Natural killer cell (primary cell): ENCODE measurements around the gene SETD7. TPM values are rescaled to one million over a fixed set of nuclear protein-coding genes. Genes with fewer than 3 reads are reported as not detected.

Experiments used
- ATAC-seq, 3 donors: fragments of 150-1000 bp in 2 of 3; fragments of 200-7000 bp in 1 of 3; cut with Tn5 transposase; 1 replicate in 1 of 3; 2 replicates in 2 of 3; pipeline ENCODE4 v1.10.0; 2021; ENCODE audit warnings: mild to moderate bottlenecking in 2 of 3, moderate library complexity in 2 of 3
- DNase-seq, 2 donors: peaks; one replicate each; pipeline versions ENCODE4 v3.0.0 to v3.0.0-alpha.2; 2013 to 2021; ENCODE audit warnings: mixed read lengths in 1 of 2
- H3K27ac ChIP-seq: one replicate; pipeline ENCODE4 v1.5.1; 2013; ENCODE audit warnings: mild to moderate bottlenecking, low read length
- H3K27me3 ChIP-seq: one replicate; pipeline ENCODE4 v1.6.1; 2013; ENCODE audit warnings: low read length; ENCODE audit not compliant: control insufficient read depth, insufficient read depth
- H3K36me3 ChIP-seq: one replicate; pipeline ENCODE4 v1.6.1; 2013; ENCODE audit warnings: low read length; ENCODE audit not compliant: control insufficient read depth, insufficient read depth
- H3K4me1 ChIP-seq: one replicate; pipeline ENCODE4 v1.6.1; 2013; ENCODE audit warnings: low read length; ENCODE audit not compliant: control insufficient read depth, insufficient read depth
- H3K4me3 ChIP-seq: one replicate; pipeline ENCODE4 v1.5.1; 2013; ENCODE audit warnings: low read length
- H3K9me3 ChIP-seq: one replicate; pipeline ENCODE4 v1.6.1; 2013; ENCODE audit warnings: low read length; ENCODE audit not compliant: control insufficient read depth, insufficient read depth
- H3K27ac Mint-ChIP-seq, 2 donors: one replicate each; pipeline ENCODE4 v1.8.0; 2022; ENCODE audit warnings: mild to moderate bottlenecking in 2 of 2, mixed read lengths in 2 of 2, moderate library complexity in 1 of 2
- H3K27me3 Mint-ChIP-seq, 2 donors: one replicate each; pipeline ENCODE4 v1.8.0; 2022; ENCODE audit warnings: low read depth in 2 of 2, mixed read lengths in 2 of 2
- H3K36me3 Mint-ChIP-seq: one replicate; pipeline ENCODE4 v1.8.0; 2022; ENCODE audit warnings: mixed read lengths
- H3K4me1 Mint-ChIP-seq, 2 donors: one replicate each; pipeline ENCODE4 v1.8.0; 2022; ENCODE audit warnings: mixed read lengths in 2 of 2
- H3K4me3 Mint-ChIP-seq: one replicate; pipeline ENCODE4 v1.8.0; 2022; ENCODE audit warnings: mild to moderate bottlenecking, moderate library complexity, mixed read lengths
- H3K9me3 Mint-ChIP-seq, 2 donors: one replicate each; pipeline ENCODE4 v1.8.0; 2022; ENCODE audit warnings: mixed read lengths in 2 of 2
- WGBS: methylation state at CpG from one replicate; pipeline ENCODE4 v1.1.7; 2013; ENCODE audit warnings: missing lambda C conversion rate; ENCODE audit not compliant: insufficient coverage; 5-methylcytosine and 5-hydroxymethylcytosine counted together
- intact Hi-C: fragments of 100-400 bp; cut with micrococcal nuclease; formaldehyde crosslinking; loops from one replicate; pipeline ENCODE4 v1.14.2; 2022
- total RNA-seq, 4 donors: library from RNA; stranded (reverse); fragments of 120-200 nt in 1 of 4; gene quantifications; one replicate each; pipeline versions ENCODE4 v1.2.3 to v1.2.4, GENCODE V29; 2013 to 2022
- TF ChIP-seq, protein P1 (sequence below): fragments of 200-600 bp; IDR thresholded peaks from one replicate; pipeline ENCODE4 v1.8.0; 2022; ENCODE audit warnings: antibody characterized with exemption

Gene SETD7
- total RNA-seq, 3 donors from 2014 or later (not counting 1 experiment from before 2014, with no cell fraction given): 2.6 to 4.1 (median 3.3) TPM

DNA sequence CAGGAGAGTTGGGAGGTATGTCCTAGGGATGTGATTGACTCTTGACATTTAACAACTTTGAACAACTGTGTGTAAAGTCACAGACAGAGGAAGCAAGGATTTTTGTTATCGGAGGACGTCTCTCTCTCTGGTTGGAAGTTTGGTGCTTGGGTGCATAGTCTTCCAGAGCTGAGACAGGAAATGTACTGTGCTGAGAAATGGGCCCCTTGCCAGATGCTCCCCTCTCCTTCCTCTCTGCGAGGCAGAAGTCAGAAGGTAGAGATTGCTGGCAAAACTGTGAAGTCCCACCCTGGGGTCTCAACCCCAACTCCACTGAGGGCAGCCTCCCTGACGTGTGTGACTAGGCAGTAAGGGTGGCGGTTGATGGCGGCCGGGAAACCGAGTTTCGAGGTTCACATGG is 49.2 kb downstream of the SETD7 start:
- Mint-ChIP-seq H3K4me3 (no peak overlapping the region), H3K27ac (no peak overlapping the region), H3K36me3 (no peaks in the 10 kb centered on the region), H3K9me3 (no peaks in the 10 kb centered on the region), H3K4me1 (no peaks in the 10 kb centered on the region), H3K27me3 (peaks cover 8 to 14% of the 10 kb centered on the region in 2 donors)
- Histone ChIP-seq H3K27ac (no peak overlapping the region), H3K27me3 (no peaks in the 10 kb centered on the region), H3K4me1 (no peaks in the 10 kb centered on the region), H3K9me3 (no peaks in the 10 kb centered on the region), H3K4me3 (no peak overlapping the region), H3K36me3 (no peaks in the 10 kb centered on the region)
- no peak for ATAC-seq
- no peak for DNase-seq
- intact Hi-C loops: no loop called here
- 91% methylated on average over 9 of the region's 9 CpGs for WGBS
- TF ChIP-seq, protein P1, sequence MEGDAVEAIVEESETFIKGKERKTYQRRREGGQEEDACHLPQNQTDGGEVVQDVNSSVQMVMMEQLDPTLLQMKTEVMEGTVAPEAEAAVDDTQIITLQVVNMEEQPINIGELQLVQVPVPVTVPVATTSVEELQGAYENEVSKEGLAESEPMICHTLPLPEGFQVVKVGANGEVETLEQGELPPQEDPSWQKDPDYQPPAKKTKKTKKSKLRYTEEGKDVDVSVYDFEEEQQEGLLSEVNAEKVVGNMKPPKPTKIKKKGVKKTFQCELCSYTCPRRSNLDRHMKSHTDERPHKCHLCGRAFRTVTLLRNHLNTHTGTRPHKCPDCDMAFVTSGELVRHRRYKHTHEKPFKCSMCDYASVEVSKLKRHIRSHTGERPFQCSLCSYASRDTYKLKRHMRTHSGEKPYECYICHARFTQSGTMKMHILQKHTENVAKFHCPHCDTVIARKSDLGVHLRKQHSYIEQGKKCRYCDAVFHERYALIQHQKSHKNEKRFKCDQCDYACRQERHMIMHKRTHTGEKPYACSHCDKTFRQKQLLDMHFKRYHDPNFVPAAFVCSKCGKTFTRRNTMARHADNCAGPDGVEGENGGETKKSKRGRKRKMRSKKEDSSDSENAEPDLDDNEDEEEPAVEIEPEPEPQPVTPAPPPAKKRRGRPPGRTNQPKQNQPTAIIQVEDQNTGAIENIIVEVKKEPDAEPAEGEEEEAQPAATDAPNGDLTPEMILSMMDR: no peak

DNA sequence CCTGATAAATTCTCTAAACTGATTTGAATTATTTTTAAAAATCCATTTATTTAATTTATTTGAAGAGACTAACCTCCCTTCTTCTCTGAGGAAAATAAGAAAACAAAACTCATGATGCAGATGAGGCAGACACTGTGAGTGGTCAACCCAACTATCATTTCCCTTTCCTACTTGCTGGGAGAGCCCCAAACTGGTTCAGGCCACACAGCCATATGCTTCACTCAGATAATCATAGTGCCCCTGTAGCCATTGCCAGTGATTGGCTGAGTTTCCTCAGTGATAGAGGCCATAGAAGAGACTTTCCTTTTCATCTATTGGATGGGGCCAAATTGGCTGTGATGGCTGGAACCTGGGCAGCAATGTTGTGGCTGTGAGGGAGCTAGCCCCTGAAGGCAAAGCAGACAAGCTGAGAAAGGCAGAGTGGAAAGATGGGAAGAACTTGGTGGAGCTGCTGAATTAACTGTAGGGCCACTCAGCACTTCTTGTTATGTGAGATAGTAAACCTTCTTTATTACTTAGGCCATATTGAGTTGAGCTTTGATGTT is 52.3 kb downstream of the SETD7 start:
- peaks cover 0 to under 1% of the 10 kb centered on the region in 2 donors for H3K4me1 Mint-ChIP-seq
- no peak overlapping the region for H3K4me3 Mint-ChIP-seq
- no peaks in the 10 kb centered on the region for H3K9me3 ChIP-seq
- H3K9me3 Mint-ChIP-seq: no peaks in the 10 kb centered on the region
- no peak for DNase-seq
- no peak overlapping the region for H3K27ac Mint-ChIP-seq
- H3K4me3 ChIP-seq: no peak overlapping the region
- peaks cover 13 to 14% of the 10 kb centered on the region in 2 donors for H3K27me3 Mint-ChIP-seq
- TF ChIP-seq, protein P1: no peak
- no peaks in the 10 kb centered on the region for H3K36me3 ChIP-seq
- H3K36me3 Mint-ChIP-seq: no peaks in the 10 kb centered on the region
- H3K27me3 ChIP-seq: no peaks in the 10 kb centered on the region
- intact Hi-C loops: no loop called here
- no peak for ATAC-seq
- no peak overlapping the region for H3K27ac ChIP-seq
- no peaks in the 10 kb centered on the region for H3K4me1 ChIP-seq

DNA sequence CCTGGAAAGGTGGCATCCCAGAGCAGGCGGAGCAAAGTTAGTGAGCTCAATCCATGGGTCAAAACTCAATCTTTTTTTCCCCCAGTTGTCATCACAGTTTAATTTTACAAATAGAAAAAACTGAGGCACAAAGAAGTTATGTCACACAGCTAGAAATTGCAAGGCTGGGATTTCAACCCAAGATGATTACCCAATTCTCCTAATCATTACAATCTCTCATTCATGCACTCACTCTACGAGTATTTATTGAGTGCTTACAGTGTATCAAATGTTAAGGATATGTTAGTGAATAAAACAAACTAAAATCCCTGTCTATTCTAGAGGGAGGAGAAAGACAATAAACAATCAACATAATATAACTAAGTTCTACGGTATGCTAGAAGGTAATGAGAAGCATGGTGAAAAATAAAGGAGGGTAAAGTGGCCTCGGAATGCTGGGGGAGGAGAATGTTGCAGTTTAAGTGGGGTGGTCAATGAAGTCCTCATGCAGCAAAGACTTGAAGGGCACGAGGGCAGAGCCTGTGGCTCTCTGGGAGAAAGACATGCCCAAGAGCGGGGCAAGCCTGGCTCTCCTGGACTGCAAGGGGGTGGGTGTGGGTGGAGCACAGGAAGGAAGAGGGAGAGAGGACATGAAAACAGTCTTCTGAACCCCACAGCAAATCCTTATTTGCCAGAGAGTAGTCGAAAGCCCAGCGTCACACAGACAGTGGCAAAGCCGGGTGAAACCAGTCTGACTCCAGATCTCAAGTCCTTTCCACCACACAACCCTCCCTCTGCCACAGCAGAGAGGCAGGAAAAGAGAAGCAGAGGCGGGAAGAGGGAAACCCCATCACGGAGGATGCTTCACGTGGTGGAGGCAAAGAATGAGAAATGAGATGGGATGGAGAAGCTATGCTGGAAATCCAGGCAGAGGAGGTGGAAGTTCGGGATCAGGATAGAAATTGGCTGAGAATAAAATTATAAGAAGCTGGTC is 53.8 kb downstream of the SETD7 start:
- intact Hi-C loops: no loop called here
- DNase-seq (no peak), ATAC-seq (no peak)
- Histone ChIP-seq H3K9me3 (no peaks in the 10 kb centered on the region), H3K27me3 (no peaks in the 10 kb centered on the region), H3K36me3 (no peaks in the 10 kb centered on the region), H3K27ac (no peak overlapping the region), H3K4me1 (peaks cover 5% of the 10 kb centered on the region), H3K4me3 (no peak overlapping the region)
- 72% methylated on average over 12 of the region's 13 CpGs for WGBS
- H3K9me3 Mint-ChIP-seq: no peaks in the 10 kb centered on the region
- TF ChIP-seq, protein P1: no peak
- no peak overlapping the region for H3K27ac Mint-ChIP-seq
- H3K36me3 Mint-ChIP-seq: no peaks in the 10 kb centered on the region
- H3K27me3 Mint-ChIP-seq: peaks cover 13 to 14% of the 10 kb centered on the region in 2 donors
- peaks cover 9 to 10% of the 10 kb centered on the region in 2 donors for H3K4me1 Mint-ChIP-seq
- no peak overlapping the region for H3K4me3 Mint-ChIP-seq
